ENCODE results near the gene USH1G.
"Not testable (repeated sequence)": the region's sequence is repeated elsewhere in the genome, so short reads cannot be mapped to it uniquely, and the experiment has no call there.

USH1G gene

GRCh38 chr17:74922694-74923537, at the start of gene USH1G:
USH1G (minus strand) TSS chr17:74923255; CDS start chr17:74923073, 182 bp downstream.
- DNase-seq: no peak

- peak; percentile 91 for DNase-seq
These were observed 49.3 kb upstream of the USH1G start, which contains the start of gene HID1 for GRCh38 chr17:74972107-74972972. HID1 (minus strand) TSS chr17:74972759; CDS start chr17:74972656, 103 bp downstream.

- no peak for DNase-seq
These were observed 48.7 kb upstream of the USH1G start for GRCh38 chr17:74971842-74972106.

- DNase-seq: no peak
These were observed 48.2 kb upstream of the USH1G start for GRCh38 chr17:74971069-74971841.

GRCh38 chr17:74970395-74970794, 47.3 kb upstream of the USH1G start:
- no peak for DNase-seq

- not testable (repeated sequence) for DNase-seq
These were observed 46.4 kb upstream of the USH1G start for GRCh38 chr17:74969501-74969900.

GRCh38 chr17:74968361-74968780, 45.3 kb upstream of the USH1G start:
- DNase-seq: no peak

GRCh38 chr17:74964988-74965622, 42.0 kb upstream of the USH1G start:
- DNase-seq: no peak

GRCh38 chr17:74964246-74964761, 41.2 kb upstream of the USH1G start:
- no peak for DNase-seq

GRCh38 chr17:74963656-74964055, 40.6 kb upstream of the USH1G start:
- DNase-seq: no peak

GRCh38 chr17:74962622-74963394, 39.8 kb upstream of the USH1G start:
- no peak for DNase-seq

GRCh38 chr17:74961657-74962350, 38.7 kb upstream of the USH1G start:
- DNase-seq: peak; percentile 83

- DNase-seq: peak; percentile 52
These were observed 37.7 kb upstream of the USH1G start for GRCh38 chr17:74960570-74961342.

- no peak for DNase-seq
These were observed 36.9 kb upstream of the USH1G start for GRCh38 chr17:74959826-74960515.

GRCh38 chr17:74957935-74958740, 35.1 kb upstream of the USH1G start:
- DNase-seq: peak; percentile 84

GRCh38 chr17:74956093-74956492, 33.0 kb upstream of the USH1G start:
- DNase-seq: no peak

- DNase-seq: no peak
These were observed 31.8 kb upstream of the USH1G start for GRCh38 chr17:74954665-74955421.

GRCh38 chr17:74954115-74954514, 31.1 kb upstream of the USH1G start:
- no peak for DNase-seq
